Parathyroid adenoma (tissue), 2 donors: ENCODE results near the gene NEK7.

Experiments
- H2AFZ ChIP-seq: fragments of 300-600 bp; sonication (generic); one replicate; pipeline ENCODE4 v1.7.0; 2017; ENCODE audit warnings: antibody characterized with exemption, mild to moderate bottlenecking
- H3K27ac ChIP-seq: fragments of 300-600 bp; sonication (generic); one replicate; pipeline ENCODE4 v1.7.0; 2017
- H3K27me3 ChIP-seq: fragments of 300-600 bp; sonication (generic); one replicate; pipeline ENCODE4 v1.7.0; 2017; ENCODE audit warnings: low read length; ENCODE audit not compliant: control insufficient read depth, insufficient read depth
- H3K36me3 ChIP-seq: fragments of 300-600 bp; sonication (generic); one replicate; pipeline ENCODE4 v1.7.0; 2017; ENCODE audit warnings: low read length; ENCODE audit not compliant: control insufficient read depth, insufficient read depth
- H3K4me1 ChIP-seq: fragments of 300-600 bp; sonication (generic); one replicate; pipeline ENCODE4 v1.7.0; 2017; ENCODE audit warnings: control low read depth
- H3K4me2 ChIP-seq: fragments of 300-600 bp; sonication (generic); one replicate; pipeline ENCODE4 v1.7.0; 2017; ENCODE audit warnings: low read length
- H3K4me3 ChIP-seq: fragments of 300-600 bp; sonication (generic); one replicate; pipeline ENCODE4 v1.7.0; 2017; ENCODE audit warnings: low read depth, low read length
- H3K79me2 ChIP-seq: fragments of 300-600 bp; sonication (generic); one replicate; pipeline ENCODE4 v1.7.0; 2017; ENCODE audit warnings: control low read depth
- H3K9ac ChIP-seq: fragments of 300-600 bp; sonication (generic); one replicate; pipeline ENCODE4 v1.7.0; 2017; ENCODE audit warnings: mild to moderate bottlenecking
- H3K9me3 ChIP-seq: fragments of 300-600 bp; sonication (generic); one replicate; pipeline ENCODE4 v1.7.0; 2017; ENCODE audit warnings: low read length; ENCODE audit not compliant: control insufficient read depth
- CTCF ChIP-seq: fragments of 300-600 bp; sonication (generic); IDR thresholded peaks from one replicate; pipeline ENCODE4 v1.7.0; 2017; ENCODE audit warnings: antibody characterized with exemption, mild to moderate bottlenecking
- donor health status: primary hyperparathyroidism.

Gene NEK7

GRCh38 chr1:198273748-198274295 lies 117.0 kb downstream of the NEK7 start:
- no peaks in the 10 kb centered on the region for H3K4me1 ChIP-seq
- no peak overlapping the region for H2AFZ ChIP-seq
- no peak overlapping the region for H3K4me3 ChIP-seq
- TF ChIP-seq CTCF: no peak
- no peaks in the 10 kb centered on the region for H3K36me3 ChIP-seq
- no peak overlapping the region for H3K9ac ChIP-seq
- H3K9me3 ChIP-seq: no peaks in the 10 kb centered on the region
- H3K27ac ChIP-seq: no peak overlapping the region
- no peaks in the 10 kb centered on the region for H3K79me2 ChIP-seq
- H3K27me3 ChIP-seq: no peaks in the 10 kb centered on the region
- no peak overlapping the region for H3K4me2 ChIP-seq

- H3K27me3 ChIP-seq: no peaks in the 10 kb centered on the region
- no peak overlapping the region for H3K9ac ChIP-seq
- no peak overlapping the region for H3K4me2 ChIP-seq
- H3K4me3 ChIP-seq: no peak overlapping the region
- H3K36me3 ChIP-seq: no peaks in the 10 kb centered on the region
- TF ChIP-seq CTCF: no peak
- no peaks in the 10 kb centered on the region for H3K9me3 ChIP-seq
- H3K27ac ChIP-seq: no peak overlapping the region
- no peaks in the 10 kb centered on the region for H3K4me1 ChIP-seq
- H2AFZ ChIP-seq: no peak overlapping the region
- no peaks in the 10 kb centered on the region for H3K79me2 ChIP-seq
Observed at GRCh38 chr1:198275597-198275996, 118.8 kb downstream of the NEK7 start.

GRCh38 chr1:198276241-198276640 lies 119.4 kb downstream of the NEK7 start:
- Histone ChIP-seq H3K36me3 (no peaks in the 10 kb centered on the region), H3K9me3 (no peaks in the 10 kb centered on the region), H3K4me1 (no peaks in the 10 kb centered on the region), H3K4me2 (no peak overlapping the region), H2AFZ (no peak overlapping the region), H3K9ac (no peak overlapping the region), H3K27me3 (no peaks in the 10 kb centered on the region), H3K79me2 (no peaks in the 10 kb centered on the region), H3K4me3 (no peak overlapping the region), H3K27ac (no peak overlapping the region)
- TF ChIP-seq CTCF: no peak

GRCh38 chr1:198278943-198279342 lies 122.1 kb downstream of the NEK7 start:
- Histone ChIP-seq H3K4me2 (no peak overlapping the region), H3K36me3 (no peaks in the 10 kb centered on the region), H3K27ac (no peak overlapping the region), H2AFZ (no peak overlapping the region), H3K4me3 (no peak overlapping the region), H3K79me2 (no peaks in the 10 kb centered on the region), H3K9me3 (no peaks in the 10 kb centered on the region), H3K4me1 (no peaks in the 10 kb centered on the region), H3K27me3 (no peaks in the 10 kb centered on the region), H3K9ac (no peak overlapping the region)
- TF ChIP-seq CTCF: no peak

- Histone ChIP-seq H2AFZ (no peak overlapping the region), H3K9ac (no peak overlapping the region), H3K36me3 (no peaks in the 10 kb centered on the region), H3K4me1 (no peaks in the 10 kb centered on the region), H3K27ac (no peak overlapping the region), H3K79me2 (no peaks in the 10 kb centered on the region), H3K27me3 (no peaks in the 10 kb centered on the region), H3K4me2 (no peak overlapping the region), H3K4me3 (no peak overlapping the region), H3K9me3 (no peaks in the 10 kb centered on the region)
- TF ChIP-seq CTCF: no peak
Observed at GRCh38 chr1:198280080-198280479, 123.3 kb downstream of the NEK7 start.
